GM19193 (cell line): Measurements from ENCODE around the gene NDUFS8.
A peak's percentile ranks its signal among the peaks of the same experiment; 100 is the strongest.

Source experiments
- POLR2A ChIP-seq: IDR thresholded peaks from 4 replicates; pipeline ENCODE4 v1.6.1; 2011; ENCODE audit not compliant: insufficient read depth, insufficient read length; ENCODE audit errors: extremely low read depth

NDUFS8 gene

DNA sequence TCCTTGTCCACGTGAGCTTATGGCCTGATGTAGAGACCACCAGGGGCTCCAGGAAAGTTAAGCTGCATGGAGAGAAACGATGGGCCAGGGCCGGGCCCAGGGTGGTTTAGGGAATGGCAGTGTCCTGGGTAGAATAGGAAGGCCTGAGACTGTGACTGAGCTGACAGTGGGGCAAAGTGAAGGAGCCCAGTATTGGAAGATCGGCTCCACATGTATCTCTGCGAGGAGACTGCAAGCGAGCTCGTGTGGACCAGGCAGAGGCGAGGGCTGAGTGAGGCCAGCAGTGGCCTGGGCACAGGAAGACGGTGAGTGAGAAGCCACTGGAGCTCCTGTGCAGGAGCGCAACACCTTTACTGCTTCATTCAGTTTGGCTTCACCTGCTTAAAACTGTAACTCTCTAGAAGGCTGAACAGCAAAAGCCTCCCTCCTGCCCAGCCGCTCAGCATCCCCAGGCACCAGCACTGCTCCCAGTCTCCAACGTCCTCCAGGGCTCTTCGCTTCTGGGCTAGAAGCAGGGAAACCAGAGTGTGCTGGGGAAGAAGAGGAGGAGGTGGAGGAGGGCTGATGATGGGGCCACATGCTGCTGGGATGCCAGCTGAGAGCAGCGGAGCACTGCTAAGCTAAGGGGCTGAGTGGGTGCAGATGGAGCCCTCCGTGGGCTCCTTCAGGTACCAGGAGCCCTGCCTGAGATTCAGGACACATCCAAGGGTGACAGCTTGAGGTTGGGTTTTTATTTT, 21.8 kb downstream of the NDUFS8 start:
- no peak for TF ChIP-seq POLR2A

GRCh38 chr11:68053117-68053516, 22.6 kb downstream of the NDUFS8 start:
- TF ChIP-seq POLR2A = peak; percentile 37

- TF ChIP-seq POLR2A = no peak
Measured at GRCh38 chr11:68053981-68054812, 23.7 kb downstream of the NDUFS8 start.

- no peak for TF ChIP-seq POLR2A
Measured at GRCh38 chr11:68056317-68057285, 26.1 kb downstream of the NDUFS8 start.

DNA sequence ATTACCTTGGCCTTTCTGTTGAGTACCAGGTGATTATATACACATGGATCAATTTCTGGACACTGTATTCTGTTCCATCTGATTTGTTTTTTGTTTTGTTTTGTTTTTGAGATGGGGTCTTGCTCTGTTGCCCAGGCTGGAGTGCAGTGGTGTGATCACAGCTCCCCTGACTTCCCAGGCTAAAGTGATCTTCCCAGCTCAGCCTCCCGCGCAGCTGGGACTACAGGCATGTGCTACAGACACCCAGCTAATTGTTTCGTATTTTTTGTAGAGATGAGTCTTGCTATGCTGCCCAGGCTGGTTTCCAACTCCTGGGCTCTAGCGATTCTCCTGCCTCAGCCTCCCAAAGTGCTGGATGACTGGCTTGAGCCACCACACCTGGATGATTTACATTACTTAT, 27.3 kb downstream of the NDUFS8 start:
- no peak for TF ChIP-seq POLR2A

DNA sequence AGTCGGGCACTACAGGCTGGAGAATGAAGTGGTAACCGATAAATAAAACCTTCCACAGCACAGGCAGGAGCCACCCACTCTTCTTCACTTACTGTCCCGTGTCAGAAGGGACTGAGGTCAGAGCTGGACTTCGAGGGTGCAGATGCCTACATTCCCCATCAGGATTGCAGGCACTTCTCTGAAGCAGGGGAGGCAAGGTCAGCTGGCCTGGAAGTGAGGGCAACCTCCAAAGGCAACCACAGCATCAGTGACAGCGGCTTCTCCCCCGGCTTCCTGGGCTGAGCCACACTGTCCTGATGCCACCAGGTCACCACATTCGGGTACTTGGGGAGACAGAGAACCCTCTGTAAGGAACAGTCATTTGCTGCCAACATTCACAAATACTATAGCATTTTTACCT, 31.0 kb downstream of the NDUFS8 start:
- no peak for TF ChIP-seq POLR2A

GRCh38 chr11:68064926-68065325, 34.4 kb downstream of the NDUFS8 start:
- TF ChIP-seq POLR2A = no peak

- no peak for TF ChIP-seq POLR2A
Measured at GRCh38 chr11:68065841-68066240, 35.4 kb downstream of the NDUFS8 start.

GRCh38 chr11:68066742-68067141, 36.3 kb downstream of the NDUFS8 start:
- TF ChIP-seq POLR2A = no peak

- TF ChIP-seq POLR2A = no peak
Measured at GRCh38 chr11:68067991-68068390, 37.5 kb downstream of the NDUFS8 start.

- TF ChIP-seq POLR2A = no peak
Measured at GRCh38 chr11:68071281-68072048, 41.0 kb downstream of the NDUFS8 start.

DNA sequence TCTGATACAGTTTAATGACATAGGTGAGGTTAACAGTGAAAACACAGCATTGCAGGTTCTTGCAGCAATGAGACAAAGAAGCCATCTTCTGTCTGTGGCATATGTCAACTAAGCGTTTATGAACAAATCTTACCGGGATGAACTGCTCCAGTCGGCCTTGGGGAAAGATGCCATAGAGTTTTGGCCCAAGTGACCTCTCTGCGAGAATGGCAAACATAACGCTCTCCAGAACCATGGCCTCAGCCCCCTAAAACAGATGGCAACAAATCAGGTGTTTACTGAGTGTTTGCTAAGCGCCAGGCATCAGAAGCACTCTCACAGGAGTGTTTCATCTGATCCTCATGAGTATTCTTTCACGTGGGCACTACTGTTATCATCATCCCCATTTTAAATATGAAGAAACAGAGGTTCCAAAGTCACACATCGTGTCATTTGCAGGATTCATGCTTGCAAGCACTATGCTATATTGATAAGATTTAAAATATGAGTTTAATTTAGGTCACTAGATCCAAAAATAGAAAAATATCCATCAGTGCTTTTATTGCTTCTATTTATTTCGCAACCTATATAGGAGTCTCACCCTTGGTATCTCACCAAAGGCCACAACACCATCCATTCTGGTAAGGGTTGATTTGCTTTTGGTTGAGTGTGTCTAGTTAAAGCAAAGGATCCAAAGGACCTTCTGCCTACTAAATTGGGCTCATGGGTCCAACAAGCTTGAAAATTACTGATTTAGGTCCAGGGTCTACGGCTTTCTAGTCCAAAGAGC, 44.3 kb downstream of the NDUFS8 start:
- TF ChIP-seq POLR2A = no peak

GRCh38 chr11:68076371-68077042, 46.0 kb downstream of the NDUFS8 start:
- no peak for TF ChIP-seq POLR2A
